ENCODE data around the gene HMGXB4. TPM values are rescaled to one million over a fixed set of nuclear protein-coding genes. Genes with fewer than 3 reads are reported as not detected.
A peak's percentile ranks its signal among the peaks of the same experiment; 100 is the strongest.

Gene HMGXB4
- total RNA-seq, 3 donors from 2014 or later (not counting 1 experiment from before 2014, with no cell fraction given): 40.4 to 46.1 (median 40.7) TPM

GRCh38 chr22:35250156-35250555 is 7.1 kb upstream of the HMGXB4 start:
- Histone ChIP-seq H3K36me3 (ENCODE audit: control insufficient read depth, insufficient read depth, low read length) (no peaks in the 10 kb centered on the region), H3K4me1 (ENCODE audit: control insufficient read depth, insufficient read depth, low read length) (no peaks in the 10 kb centered on the region), H3K27ac (ENCODE audit: low read length) (no peak overlapping the region), H3K9me3 (ENCODE audit: control insufficient read depth, insufficient read depth, low read length) (no peaks in the 10 kb centered on the region), H3K4me3 (ENCODE audit: low read length) (no peak overlapping the region), H3K27me3 (ENCODE audit: control insufficient read depth, insufficient read depth, low read length) (no peaks in the 10 kb centered on the region)
- ATAC-seq (no peak), DNase-seq (no peak)
- Mint-ChIP-seq H3K27ac (no peak overlapping the region), H3K4me1 (no peaks in the 10 kb centered on the region), H3K36me3 (no peaks in the 10 kb centered on the region), H3K27me3 (ENCODE audit: low read depth in 2 of 2) (peaks cover 7 to 15% of the 10 kb centered on the region in 2 donors), H3K4me3 (no peak overlapping the region), H3K9me3 (no peaks in the 10 kb centered on the region)
- WGBS (ENCODE audit: insufficient coverage): 82% methylated on average over 4 of the region's 4 CpGs
- no peak for TF ChIP-seq CTCF (IDR thresholded peaks at IDR 0.05)
- intact Hi-C loops (cut with micrococcal nuclease): no loop called here

- Histone ChIP-seq H3K4me3 (ENCODE audit: low read length) (no peak overlapping the region), H3K27ac (ENCODE audit: low read length) (no peak overlapping the region), H3K4me1 (ENCODE audit: control insufficient read depth, insufficient read depth, low read length) (peaks cover 9% of the 10 kb centered on the region), H3K36me3 (ENCODE audit: control insufficient read depth, insufficient read depth, low read length) (no peaks in the 10 kb centered on the region), H3K27me3 (ENCODE audit: control insufficient read depth, insufficient read depth, low read length) (no peaks in the 10 kb centered on the region), H3K9me3 (ENCODE audit: control insufficient read depth, insufficient read depth, low read length) (no peaks in the 10 kb centered on the region)
- no peaks in the 10 kb centered on the region for H3K36me3 Mint-ChIP-seq
- H3K4me1 Mint-ChIP-seq: peaks cover 17 to 19% of the 10 kb centered on the region in 2 donors
- peaks cover 0 to 4% of the 10 kb centered on the region in 2 donors for H3K27me3 Mint-ChIP-seq (ENCODE audit: low read depth in 2 of 2)
- H3K4me3 Mint-ChIP-seq: no peak overlapping the region
- intact Hi-C loops (cut with micrococcal nuclease): no loop called here
- TF ChIP-seq CTCF (IDR thresholded peaks at IDR 0.05): no peak
- ATAC-seq (no peak), DNase-seq (no peak)
- no peak overlapping the region for H3K27ac Mint-ChIP-seq
- WGBS (ENCODE audit: insufficient coverage): 96% methylated on average over 2 of the region's 2 CpGs
- no peaks in the 10 kb centered on the region for H3K9me3 Mint-ChIP-seq
Measured at GRCh38 chr22:35253946-35254345, 3.3 kb upstream of the HMGXB4 start.

GRCh38 chr22:35257002-35257320 is 332 bp upstream of the HMGXB4 start:
- H3K27me3 ChIP-seq (ENCODE audit: control insufficient read depth, insufficient read depth, low read length): no peaks in the 10 kb centered on the region
- Mint-ChIP-seq H3K9me3 (no peaks in the 10 kb centered on the region), H3K27me3 (ENCODE audit: low read depth in 2 of 2) (peaks cover 0 to 4% of the 10 kb centered on the region in 2 donors), H3K4me3 (peak overlapping the region; percentile 94), H3K4me1 (peaks cover 19 to 21% of the 10 kb centered on the region in 2 donors), H3K36me3 (no peaks in the 10 kb centered on the region), H3K27ac (peak overlapping the region; percentile 91)
- H3K9me3 ChIP-seq (ENCODE audit: control insufficient read depth, insufficient read depth, low read length): no peaks in the 10 kb centered on the region
- TF ChIP-seq CTCF (IDR thresholded peaks at IDR 0.05): no peak
- 5% methylated on average over 3 of the region's 3 CpGs for WGBS (ENCODE audit: insufficient coverage)
- peaks cover 9% of the 10 kb centered on the region for H3K4me1 ChIP-seq (ENCODE audit: control insufficient read depth, insufficient read depth, low read length)
- intact Hi-C loops (cut with micrococcal nuclease): loop anchor here (1.0 kb wide), 1 partner anchor 42 kb away; the partner anchor contains the start of gene TOM1
- H3K4me3 ChIP-seq (ENCODE audit: low read length): peak overlapping the region; percentile 72
- ATAC-seq: peak in 2 of 3 donors; percentile 3 to 5
- no peak for DNase-seq
- peak overlapping the region; percentile 78 for H3K27ac ChIP-seq (ENCODE audit: low read length)
- peaks cover under 1% of the 10 kb centered on the region for H3K36me3 ChIP-seq (ENCODE audit: control insufficient read depth, insufficient read depth, low read length)
